GM21423 (cell line): ENCODE results near the gene STAP2.
"Not testable (repeated sequence)": the region's sequence is repeated elsewhere in the genome, so short reads cannot be mapped to it uniquely, and the experiment has no call there.

ENCODE experiments used
- ATAC-seq: cut with Tn5 transposase; IDR thresholded peaks from one replicate; pipeline ENCODE4 v1.9.1; 2021; ENCODE audit warnings: mild to moderate bottlenecking, moderate library complexity; ENCODE audit not compliant: unreplicated experiment

Gene STAP2

DNA sequence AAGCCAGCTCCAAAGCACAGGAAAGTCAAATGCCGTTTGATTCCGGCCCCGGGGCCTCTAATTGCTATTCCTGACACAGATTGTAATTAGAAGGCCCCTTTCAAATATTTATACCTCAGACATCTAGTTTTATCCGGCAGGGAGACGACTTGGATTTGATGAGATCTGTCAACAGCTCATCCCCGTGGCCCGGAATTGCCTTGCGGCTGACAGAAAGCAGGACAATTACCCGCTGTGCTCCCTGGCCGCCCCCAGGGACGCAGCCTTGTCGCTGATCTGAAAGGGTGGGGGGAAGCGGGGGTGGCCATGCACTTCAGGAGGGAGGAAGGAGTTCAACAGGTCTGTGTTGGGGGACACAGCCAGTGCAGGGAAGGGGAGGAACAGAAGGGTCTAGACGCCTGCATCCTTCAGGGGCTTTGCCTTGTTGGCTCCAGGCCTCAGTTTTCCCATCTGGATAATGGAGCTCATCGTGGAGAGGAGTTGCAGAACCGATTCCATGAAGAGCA is 61.4 kb downstream of the STAP2 start:
- no peak for ATAC-seq

DNA sequence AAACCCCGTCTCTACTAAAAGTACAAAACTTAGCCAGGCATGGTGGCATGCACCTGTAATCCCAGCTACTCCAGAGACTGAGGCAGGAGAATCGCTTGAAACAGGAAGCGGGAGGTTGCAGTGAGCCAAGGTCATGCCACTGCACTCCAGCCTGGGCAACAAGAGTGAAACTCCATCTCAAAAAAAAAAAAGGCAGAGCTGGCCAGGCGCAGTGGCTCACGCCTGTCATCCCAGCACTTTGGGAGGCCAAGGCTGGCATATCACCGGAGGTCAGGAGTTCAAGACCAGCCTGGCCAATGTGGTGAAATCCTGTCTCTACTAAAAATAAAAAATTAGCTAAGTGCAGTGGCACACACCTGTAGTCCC is 64.3 kb downstream of the STAP2 start:
- ATAC-seq, result not testable (repeated sequence)
